Neural cell (in vitro differentiated cells): ENCODE results near the gene UVRAG. TPM values are rescaled to one million over a fixed set of nuclear protein-coding genes. Genes with fewer than 3 reads are reported as not detected.

ENCODE experiments used
- H2AFZ ChIP-seq: fragments of 200-600, 300-800 bp; sonication (generic), shearing (Covaris generic); 2 replicates; pipeline ENCODE4 v1.6.0; 2014; ENCODE audit warnings: low read depth, mild to moderate bottlenecking, antibody characterized with exemption, low read length, moderate library complexity
- H3F3A ChIP-seq: fragments of 200-600 bp; shearing (Covaris generic); 2 replicates; pipeline ENCODE4 v1.6.1; 2016; ENCODE audit warnings: mild to moderate bottlenecking, moderate library complexity, mixed read lengths, antibody characterized with exemption, low read length; ENCODE audit not compliant: insufficient read depth, poor library complexity, severe bottlenecking
- H3K27ac ChIP-seq: fragments of 200-600, 300-800 bp; sonication (generic), shearing (Covaris generic); 2 replicates; pipeline ENCODE4 v1.5.1; 2014; ENCODE audit warnings: mild to moderate bottlenecking, low read length, moderate library complexity
- H3K27me3 ChIP-seq: fragments of 300-800, 200-600 bp; sonication (generic), shearing (Covaris generic); 2 replicates; pipeline ENCODE4 v1.6.0; 2014; ENCODE audit warnings: mild to moderate bottlenecking, low read depth, low read length, moderate library complexity; ENCODE audit not compliant: insufficient read depth
- H3K36me3 ChIP-seq: fragments of 300-800, 200-600 bp; sonication (generic), shearing (Covaris generic); 2 replicates; pipeline ENCODE4 v1.5.1; 2014; ENCODE audit warnings: mild to moderate bottlenecking, antibody characterized with exemption, low read length, moderate library complexity; ENCODE audit not compliant: insufficient read depth
- H3K4me2 ChIP-seq: fragments of 300-800, 200-600 bp; sonication (generic), shearing (Covaris generic); 2 replicates; pipeline ENCODE4 v1.6.0; 2014; ENCODE audit warnings: mild to moderate bottlenecking, low read length
- H3K4me3 ChIP-seq: fragments of 300-800, 200-600 bp; sonication (generic), shearing (Covaris generic); 2 replicates; pipeline ENCODE4 v1.5.1; 2014; ENCODE audit warnings: mild to moderate bottlenecking, low read length, moderate library complexity
- H3K79me2 ChIP-seq: fragments of 200-600 bp; shearing (Covaris generic); replicated peaks from 2 replicates; pipeline ENCODE4 v1.6.0; 2014; ENCODE audit warnings: mild to moderate bottlenecking, low read length, moderate library complexity; ENCODE audit not compliant: insufficient read depth
- H3K9ac ChIP-seq: fragments of 300-800, 200-600 bp; sonication (generic), shearing (Covaris generic); 2 replicates; pipeline ENCODE4 v1.6.1; 2016; ENCODE audit warnings: mild to moderate bottlenecking, low read length, mixed read lengths
- H3K9me2 ChIP-seq: fragments of 200-600 bp; shearing (Covaris generic); 2 replicates; pipeline ENCODE4 v1.6.1; 2016; ENCODE audit warnings: mild to moderate bottlenecking, low read length, mixed read lengths; ENCODE audit not compliant: insufficient read depth
- H3K9me3 ChIP-seq: fragments of 200-600, 300-800 bp; sonication (generic), shearing (Covaris generic); 2 replicates; pipeline ENCODE4 v1.6.1; 2016; ENCODE audit warnings: mild to moderate bottlenecking, mixed run types, low read length, moderate library complexity, mixed read lengths
- H4K20me1 ChIP-seq: fragments of 200-600 bp; shearing (Covaris generic); 2 replicates; pipeline ENCODE4 v1.6.1; 2016; ENCODE audit warnings: mild to moderate bottlenecking, mixed run types; ENCODE audit not compliant: insufficient read depth
- EP300 ChIP-seq: fragments of 450-650 bp; conservative IDR thresholded peaks from 2 replicates; pipeline ENCODE4 v1.6.1; 2014; ENCODE audit warnings: antibody characterized with exemption, mild to moderate bottlenecking, moderate library complexity; ENCODE audit not compliant: poor library complexity, severe bottlenecking
- EZH2 ChIP-seq: fragments of 200-600, 300-800 bp; shearing (Covaris generic), sonication (generic); IDR thresholded peaks from 2 replicates; pipeline ENCODE4 v1.6.1; 2014; ENCODE audit warnings: antibody characterized with exemption, low read length, borderline replicate concordance, mild to moderate bottlenecking; ENCODE audit not compliant: insufficient read depth, poor library complexity, severe bottlenecking
- MXI1 ChIP-seq: fragments of 450-650 bp; conservative IDR thresholded peaks from 2 replicates; pipeline ENCODE4 v1.6.1; 2014; ENCODE audit warnings: antibody characterized with exemption, mild to moderate bottlenecking; ENCODE audit not compliant: poor library complexity, severe bottlenecking
- POLR2AphosphoS5 ChIP-seq: IDR thresholded peaks from 2 replicates; pipeline ENCODE4 v1.6.1; 2012
- RAD21 ChIP-seq: fragments of 450-650 bp; conservative IDR thresholded peaks from 2 replicates; pipeline ENCODE4 v1.6.1; 2014; ENCODE audit warnings: antibody characterized with exemption, mild to moderate bottlenecking, moderate library complexity
- REST ChIP-seq: IDR thresholded peaks from 2 replicates; pipeline ENCODE4 v1.6.1; 2012; ENCODE audit warnings: borderline replicate concordance
- SMC3 ChIP-seq: fragments of 450-650 bp; conservative IDR thresholded peaks from 2 replicates; pipeline ENCODE4 v1.6.1; 2014; ENCODE audit warnings: antibody characterized with exemption, mild to moderate bottlenecking, moderate library complexity; ENCODE audit not compliant: poor library complexity
- TAF1 ChIP-seq: IDR thresholded peaks from 2 replicates; pipeline ENCODE4 v1.6.1; 2012; ENCODE audit warnings: low read depth
- polyA plus RNA-seq: library from polyadenylated mRNA; depleted of rRNA; stranded (reverse); fragments of >200 nt; gene quantifications from 2 replicates; pipeline ENCODE4 v1.2.3, GENCODE V29; 2014
- TF ChIP-seq, protein P1 (sequence below): fragments of 450-650 bp; IDR thresholded peaks from 2 replicates; pipeline ENCODE4 v1.5.1; 2014; ENCODE audit warnings: antibody characterized with exemption, mild to moderate bottlenecking, moderate library complexity; ENCODE audit not compliant: poor library complexity, severe bottlenecking

UVRAG gene
- polyA plus RNA-seq, 1 donor from 2014 or later = 31.6 TPM

DNA sequence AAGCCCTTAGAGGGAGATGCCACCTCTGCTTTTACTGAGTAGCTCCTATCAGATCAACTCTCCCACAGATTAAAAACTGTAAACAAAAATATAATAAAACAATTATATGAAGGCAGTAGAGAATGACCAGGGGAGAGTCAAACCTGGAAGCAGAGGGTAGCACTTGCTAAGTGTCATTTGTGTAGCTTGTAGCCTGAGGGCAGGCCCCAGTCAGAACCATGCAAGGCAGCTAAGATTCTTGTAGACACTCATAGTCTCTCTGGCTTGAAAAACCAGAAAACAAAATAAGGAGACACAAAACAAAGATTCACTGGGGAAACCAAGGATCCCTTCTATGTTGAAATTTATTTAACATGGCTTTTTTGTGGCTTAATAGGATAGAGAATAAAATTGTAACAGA is 280.9 kb downstream of the UVRAG start:
- no peak overlapping the region for H3K4me2 ChIP-seq
- H3K36me3 ChIP-seq = no peaks in the 10 kb centered on the region
- H3F3A ChIP-seq = no peaks in the 10 kb centered on the region
- no peaks in the 10 kb centered on the region for H3K79me2 ChIP-seq
- H4K20me1 ChIP-seq = no peaks in the 10 kb centered on the region
- peaks cover under 1% of the 10 kb centered on the region for H3K9me3 ChIP-seq
- H3K9me2 ChIP-seq = no peaks in the 10 kb centered on the region
- H3K9ac ChIP-seq = no peak overlapping the region
- no peak overlapping the region for H3K27ac ChIP-seq
- no peak overlapping the region for H2AFZ ChIP-seq
- no peak overlapping the region for H3K4me3 ChIP-seq
- TF ChIP-seq EZH2 (no peak), REST (no peak), EP300 (no peak), RAD21 (no peak), SMC3 (no peak), POLR2AphosphoS5 (no peak), TAF1 (no peak), MXI1 (no peak)
- TF ChIP-seq, protein P1, sequence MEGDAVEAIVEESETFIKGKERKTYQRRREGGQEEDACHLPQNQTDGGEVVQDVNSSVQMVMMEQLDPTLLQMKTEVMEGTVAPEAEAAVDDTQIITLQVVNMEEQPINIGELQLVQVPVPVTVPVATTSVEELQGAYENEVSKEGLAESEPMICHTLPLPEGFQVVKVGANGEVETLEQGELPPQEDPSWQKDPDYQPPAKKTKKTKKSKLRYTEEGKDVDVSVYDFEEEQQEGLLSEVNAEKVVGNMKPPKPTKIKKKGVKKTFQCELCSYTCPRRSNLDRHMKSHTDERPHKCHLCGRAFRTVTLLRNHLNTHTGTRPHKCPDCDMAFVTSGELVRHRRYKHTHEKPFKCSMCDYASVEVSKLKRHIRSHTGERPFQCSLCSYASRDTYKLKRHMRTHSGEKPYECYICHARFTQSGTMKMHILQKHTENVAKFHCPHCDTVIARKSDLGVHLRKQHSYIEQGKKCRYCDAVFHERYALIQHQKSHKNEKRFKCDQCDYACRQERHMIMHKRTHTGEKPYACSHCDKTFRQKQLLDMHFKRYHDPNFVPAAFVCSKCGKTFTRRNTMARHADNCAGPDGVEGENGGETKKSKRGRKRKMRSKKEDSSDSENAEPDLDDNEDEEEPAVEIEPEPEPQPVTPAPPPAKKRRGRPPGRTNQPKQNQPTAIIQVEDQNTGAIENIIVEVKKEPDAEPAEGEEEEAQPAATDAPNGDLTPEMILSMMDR = no peak
- H3K27me3 ChIP-seq = no peaks in the 10 kb centered on the region

DNA sequence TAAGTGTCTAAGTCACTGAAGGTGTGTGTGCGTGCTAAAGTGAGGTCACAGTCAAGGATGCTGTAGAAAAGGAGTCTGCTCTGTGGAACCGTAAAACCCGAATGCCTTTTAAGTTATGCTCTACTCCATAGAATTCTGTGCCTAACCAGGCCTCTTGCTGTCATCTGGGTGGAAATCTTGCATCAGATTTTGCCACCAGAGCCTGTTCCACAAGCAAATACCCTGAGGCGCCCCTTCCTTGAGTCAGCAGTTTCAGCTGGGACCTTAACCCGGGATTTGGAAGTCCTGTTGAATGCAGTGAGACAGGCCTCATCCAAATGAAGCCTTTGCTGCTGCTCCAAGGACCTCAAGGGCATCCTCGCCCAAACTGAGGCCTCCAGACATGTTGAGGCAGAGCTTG is 281.5 kb downstream of the UVRAG start:
- H3F3A ChIP-seq = no peaks in the 10 kb centered on the region
- H3K79me2 ChIP-seq = no peaks in the 10 kb centered on the region
- H3K36me3 ChIP-seq = no peaks in the 10 kb centered on the region
- H3K9me3 ChIP-seq = no peaks in the 10 kb centered on the region
- no peaks in the 10 kb centered on the region for H4K20me1 ChIP-seq
- H3K27me3 ChIP-seq = no peaks in the 10 kb centered on the region
- TF ChIP-seq TAF1 = no peak
- TF ChIP-seq SMC3 = no peak
- no peak for TF ChIP-seq EZH2
- no peak overlapping the region for H3K4me2 ChIP-seq
- no peak overlapping the region for H3K4me3 ChIP-seq
- no peak overlapping the region for H2AFZ ChIP-seq
- H3K27ac ChIP-seq = no peak overlapping the region
- H3K9me2 ChIP-seq = no peaks in the 10 kb centered on the region
- H3K9ac ChIP-seq = no peak overlapping the region

DNA sequence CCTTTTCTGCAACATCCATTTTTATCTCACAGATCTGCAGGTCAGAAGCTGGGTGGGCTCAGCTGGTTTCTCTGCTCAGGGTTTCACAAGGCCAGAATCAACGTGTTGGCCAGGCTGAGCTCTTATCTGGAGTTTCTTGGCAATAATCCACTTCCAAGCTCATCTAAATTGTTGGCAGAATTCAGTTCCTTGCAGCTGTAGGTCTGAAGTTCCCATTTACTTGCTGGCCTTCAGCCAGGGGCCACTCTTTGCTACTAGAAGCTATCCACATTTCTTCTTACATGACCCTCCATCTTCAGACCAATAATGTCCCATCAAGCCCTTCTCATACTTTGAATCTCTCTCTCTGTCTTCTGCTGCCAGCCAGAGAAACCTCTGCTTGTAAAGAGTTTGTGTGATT is 287.8 kb downstream of the UVRAG start:
- Histone ChIP-seq H3K9me3 (no peaks in the 10 kb centered on the region), H3F3A (no peaks in the 10 kb centered on the region), H3K9ac (no peak overlapping the region), H3K4me2 (no peak overlapping the region), H3K79me2 (no peaks in the 10 kb centered on the region), H3K4me3 (no peak overlapping the region), H4K20me1 (no peaks in the 10 kb centered on the region), H3K27me3 (no peaks in the 10 kb centered on the region), H3K9me2 (no peaks in the 10 kb centered on the region), H2AFZ (no peak overlapping the region), H3K27ac (no peak overlapping the region), H3K36me3 (no peaks in the 10 kb centered on the region)
- TF ChIP-seq, protein P1 = no peak
- TF ChIP-seq POLR2AphosphoS5 (no peak), RAD21 (no peak), SMC3 (no peak), EP300 (no peak), EZH2 (no peak), MXI1 (no peak), TAF1 (no peak), REST (no peak)
